ENCODE data around the gene KCNK7. TPM values are rescaled to one million over a fixed set of nuclear protein-coding genes. Genes with fewer than 3 reads are reported as not detected.

The KCNK7 gene
- total and polyA plus RNA-seq, 4 donors = 0.46 to 2.8 (median 1.3) TPM

DNA sequence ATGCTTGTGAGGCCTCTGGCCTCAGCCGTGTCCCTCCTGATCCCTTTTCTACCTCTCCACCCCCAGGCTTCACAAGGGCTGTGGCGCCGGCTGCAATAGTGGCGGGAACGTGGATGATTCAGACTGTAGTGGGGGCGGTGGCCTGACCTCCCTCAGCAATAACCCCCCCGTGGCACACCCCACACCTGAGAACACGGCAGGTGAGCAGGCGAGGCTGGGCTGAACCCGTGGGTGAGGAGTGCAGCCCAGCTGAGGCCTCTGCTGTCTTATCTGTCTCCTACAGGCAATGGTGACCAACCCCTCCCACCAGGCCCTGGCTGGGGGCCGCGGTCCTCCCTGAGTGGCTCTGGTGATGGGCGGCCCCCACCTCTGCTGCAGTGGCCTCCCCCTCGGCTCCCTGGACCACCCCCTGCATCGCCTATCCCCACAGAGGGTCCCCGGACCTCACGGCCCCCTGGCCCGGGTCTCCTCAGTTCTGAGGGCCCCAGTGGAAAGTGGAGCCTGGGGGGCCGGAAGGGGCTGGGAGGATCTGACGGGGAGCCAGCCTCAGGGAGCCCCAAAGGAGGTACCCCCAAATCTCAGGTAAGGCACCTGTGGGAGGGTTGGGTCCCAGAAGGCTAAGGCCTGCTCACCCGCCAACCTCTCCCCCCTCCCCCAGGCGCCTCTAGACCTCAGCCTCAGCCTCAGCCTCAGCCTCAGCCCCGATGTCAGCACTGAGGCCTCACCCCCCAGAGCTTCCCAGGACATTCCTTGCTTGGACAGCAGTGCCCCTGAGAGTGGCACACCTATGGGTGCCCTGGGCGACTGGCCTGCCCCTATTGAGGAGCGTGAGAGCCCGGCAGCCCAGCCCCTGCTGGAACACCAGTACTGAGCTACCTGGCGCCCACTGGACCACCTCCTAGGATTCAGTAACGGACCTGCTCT is 40.8 kb upstream of the KCNK7 start:
- H3K27me3 ChIP-seq (ENCODE audit: control insufficient read depth in 3 of 3, insufficient read depth in 3 of 3, low read length in 2 of 3) = no peaks in the 10 kb centered on the region
- H3K36me3 ChIP-seq (ENCODE audit: control insufficient read depth in 4 of 4, insufficient read depth in 4 of 4, low read length in 4 of 4) = peaks cover 0 to 47% (median 15%) of the 10 kb centered on the region in 4 donors
- peak overlapping the region in 1 of 2 donors; percentile 26 for H3K27ac ChIP-seq (ENCODE audit: low read depth in 1 of 2, low read length in 1 of 2)
- H3K9me3 ChIP-seq (ENCODE audit: control insufficient read depth in 4 of 4, insufficient read depth in 3 of 4, low read length in 3 of 4) = no peaks in the 10 kb centered on the region
- DNase-seq = no peak
- WGBS, 2 donors = 94 to 97% methylated on average over 27 to 28 of the region's 28 CpGs
- no peak for ATAC-seq (ENCODE audit: insufficient read depth, low FRiP score)
- H3K9ac ChIP-seq (ENCODE audit: insufficient read depth in 1 of 2, low read length in 2 of 2) = no peak overlapping the region
- H3K4me3 ChIP-seq = no peak overlapping the region
- peaks cover 0 to 16% (median 3%) of the 10 kb centered on the region in 5 donors for H3K4me1 ChIP-seq (ENCODE audit: control insufficient read depth in 5 of 5, insufficient read depth in 5 of 5, low read length in 5 of 5)
- TF ChIP-seq, protein P1, sequence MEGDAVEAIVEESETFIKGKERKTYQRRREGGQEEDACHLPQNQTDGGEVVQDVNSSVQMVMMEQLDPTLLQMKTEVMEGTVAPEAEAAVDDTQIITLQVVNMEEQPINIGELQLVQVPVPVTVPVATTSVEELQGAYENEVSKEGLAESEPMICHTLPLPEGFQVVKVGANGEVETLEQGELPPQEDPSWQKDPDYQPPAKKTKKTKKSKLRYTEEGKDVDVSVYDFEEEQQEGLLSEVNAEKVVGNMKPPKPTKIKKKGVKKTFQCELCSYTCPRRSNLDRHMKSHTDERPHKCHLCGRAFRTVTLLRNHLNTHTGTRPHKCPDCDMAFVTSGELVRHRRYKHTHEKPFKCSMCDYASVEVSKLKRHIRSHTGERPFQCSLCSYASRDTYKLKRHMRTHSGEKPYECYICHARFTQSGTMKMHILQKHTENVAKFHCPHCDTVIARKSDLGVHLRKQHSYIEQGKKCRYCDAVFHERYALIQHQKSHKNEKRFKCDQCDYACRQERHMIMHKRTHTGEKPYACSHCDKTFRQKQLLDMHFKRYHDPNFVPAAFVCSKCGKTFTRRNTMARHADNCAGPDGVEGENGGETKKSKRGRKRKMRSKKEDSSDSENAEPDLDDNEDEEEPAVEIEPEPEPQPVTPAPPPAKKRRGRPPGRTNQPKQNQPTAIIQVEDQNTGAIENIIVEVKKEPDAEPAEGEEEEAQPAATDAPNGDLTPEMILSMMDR (IDR thresholded peaks at IDR 0.05; ENCODE audit: control extremely low read depth, extremely low read depth) = no peak

DNA sequence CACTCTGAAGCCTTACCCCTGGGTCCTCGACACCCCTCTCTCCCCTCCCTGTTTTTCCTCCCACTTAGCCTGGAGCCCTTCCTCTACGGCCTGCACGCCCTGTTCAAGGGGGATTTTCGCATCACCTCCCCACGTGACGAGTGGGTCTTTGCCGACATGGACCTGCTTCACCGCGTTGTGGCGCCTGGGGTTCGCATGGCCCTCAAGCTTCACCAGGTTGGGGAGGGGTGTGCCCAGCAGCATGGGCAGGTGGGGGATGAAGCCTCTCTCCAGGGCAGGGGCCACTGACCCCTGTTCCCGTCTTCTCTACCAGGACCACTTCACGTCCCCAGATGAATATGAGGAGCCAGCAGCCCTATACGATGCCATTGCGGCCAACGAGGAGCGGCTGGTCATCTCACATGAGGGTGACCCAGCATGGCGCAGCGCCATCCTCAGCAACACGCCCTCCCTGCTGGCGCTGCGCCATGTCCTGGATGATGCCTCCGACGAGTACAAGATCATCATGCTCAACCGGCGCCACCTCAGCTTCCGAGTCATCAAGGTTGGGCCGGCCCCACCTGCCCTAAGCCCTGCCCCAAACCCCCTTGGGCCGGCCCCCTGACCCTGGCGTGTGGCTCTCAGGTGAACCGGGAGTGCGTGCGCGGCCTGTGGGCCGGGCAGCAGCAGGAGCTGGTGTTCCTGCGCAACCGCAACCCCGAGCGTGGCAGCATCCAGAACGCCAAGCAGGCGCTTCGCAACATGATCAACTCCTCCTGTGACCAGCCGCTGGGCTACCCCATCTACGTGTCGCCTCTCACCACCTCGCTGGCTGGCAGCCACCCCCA is 39.5 kb upstream of the KCNK7 start:
- Histone ChIP-seq H3K27me3 (ENCODE audit: control insufficient read depth in 3 of 3, insufficient read depth in 3 of 3, low read length in 2 of 3) (no peaks in the 10 kb centered on the region), H3K9me3 (ENCODE audit: control insufficient read depth in 4 of 4, insufficient read depth in 3 of 4, low read length in 3 of 4) (no peaks in the 10 kb centered on the region), H3K27ac (ENCODE audit: low read depth in 1 of 2, low read length in 1 of 2) (no peak overlapping the region), H3K4me1 (ENCODE audit: control insufficient read depth in 5 of 5, insufficient read depth in 5 of 5, low read length in 5 of 5) (peaks cover 0 to 14% (median 3%) of the 10 kb centered on the region in 5 donors), H3K4me3 (no peak overlapping the region), H3K36me3 (ENCODE audit: control insufficient read depth in 4 of 4, insufficient read depth in 4 of 4, low read length in 4 of 4) (peaks cover 0 to 52% (median 17%) of the 10 kb centered on the region in 4 donors), H3K9ac (ENCODE audit: insufficient read depth in 1 of 2, low read length in 2 of 2) (no peak overlapping the region)
- WGBS, 2 donors = 95 to 96% methylated on average over 46 of the region's 46 CpGs
- ATAC-seq (ENCODE audit: insufficient read depth, low FRiP score) = no peak
- DNase-seq = no peak
- TF ChIP-seq, protein P1 (IDR thresholded peaks at IDR 0.05; ENCODE audit: control extremely low read depth, extremely low read depth) = no peak

DNA sequence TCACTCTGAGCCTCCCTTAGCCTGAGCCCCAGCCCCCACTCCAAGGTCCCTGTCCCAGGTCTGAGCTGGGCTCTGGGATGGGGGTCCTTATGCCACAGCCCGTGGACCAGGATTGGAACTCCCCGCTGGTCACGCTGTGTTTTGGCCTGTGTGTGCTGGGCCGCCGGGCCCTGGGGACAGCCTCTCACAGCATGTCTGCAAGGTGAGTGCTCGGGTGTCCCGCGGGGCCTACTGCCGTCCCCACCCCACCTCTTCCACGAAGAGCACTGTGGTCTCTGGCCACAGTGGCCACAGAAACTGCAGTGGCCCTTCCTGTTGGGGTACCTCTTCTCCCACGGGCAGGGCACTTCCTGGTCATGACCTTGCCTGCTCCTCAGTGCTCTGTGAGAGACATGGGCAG is 38.8 kb upstream of the KCNK7 start:
- ATAC-seq (ENCODE audit: insufficient read depth, low FRiP score) (no peak), DNase-seq (no peak)
- no peak overlapping the region for H3K27ac ChIP-seq (ENCODE audit: low read depth in 1 of 2, low read length in 1 of 2)
- H3K27me3 ChIP-seq (ENCODE audit: control insufficient read depth in 3 of 3, insufficient read depth in 3 of 3, low read length in 2 of 3) = no peaks in the 10 kb centered on the region
- H3K4me3 ChIP-seq = no peak overlapping the region
- peaks cover 4 to 59% (median 18%) of the 10 kb centered on the region in 4 donors for H3K36me3 ChIP-seq (ENCODE audit: control insufficient read depth in 4 of 4, insufficient read depth in 4 of 4, low read length in 4 of 4)
- no peaks in the 10 kb centered on the region for H3K9me3 ChIP-seq (ENCODE audit: control insufficient read depth in 4 of 4, insufficient read depth in 3 of 4, low read length in 3 of 4)
- H3K4me1 ChIP-seq (ENCODE audit: control insufficient read depth in 5 of 5, insufficient read depth in 5 of 5, low read length in 5 of 5) = peaks cover 0 to 14% (median 3%) of the 10 kb centered on the region in 5 donors
- 89 to 90% methylated on average over 11 of the region's 11 CpGs for WGBS, 2 donors
- H3K9ac ChIP-seq (ENCODE audit: insufficient read depth in 1 of 2, low read length in 2 of 2) = no peak overlapping the region
- TF ChIP-seq, protein P1 (IDR thresholded peaks at IDR 0.05; ENCODE audit: control extremely low read depth, extremely low read depth) = no peak
